Stimulated activated memory B cell treated with anti-CD40 and anti-IgM and Interleukin-4, amounts not matched to agents 10 μg/mL and 1 μg/mL and 100 μg/mL, for 72 hours (primary cell): ENCODE measurements around the gene ANKRD65.
A peak's percentile ranks its signal among the peaks of the same experiment; 100 is the strongest.
"Not testable (repeated sequence)": the region's sequence is repeated elsewhere in the genome, so short reads cannot be mapped to it uniquely, and the experiment has no call there.

ENCODE experiments used
- ATAC-seq: fragments of 150-1000 bp; cut with Tn5 transposase; 2 replicates; pipeline ENCODE4 v1.10.0; 2021
- H3K27ac Mint-ChIP-seq: one replicate; pipeline ENCODE4 v1.8.0; 2022; ENCODE audit warnings: mild to moderate bottlenecking, mixed read lengths
- H3K27me3 Mint-ChIP-seq: one replicate; pipeline ENCODE4 v1.8.0; 2022; ENCODE audit warnings: mixed read lengths
- H3K36me3 Mint-ChIP-seq: one replicate; pipeline ENCODE4 v1.8.0; 2022; ENCODE audit warnings: mixed read lengths
- H3K4me1 Mint-ChIP-seq: one replicate; pipeline ENCODE4 v1.8.0; 2022; ENCODE audit warnings: mixed read lengths
- H3K4me3 Mint-ChIP-seq: one replicate; pipeline ENCODE4 v1.8.0; 2022; ENCODE audit warnings: mild to moderate bottlenecking, moderate library complexity, mixed read lengths
- H3K9me3 Mint-ChIP-seq: one replicate; pipeline ENCODE4 v1.8.0; 2022; ENCODE audit warnings: mixed read lengths

ANKRD65 gene

GRCh38 chr1:1385339-1385738, 35.7 kb downstream of the ANKRD65 start:
- not testable (repeated sequence) for H3K4me3 Mint-ChIP-seq

GRCh38 chr1:1381294-1381693, 39.8 kb downstream of the ANKRD65 start:
- Mint-ChIP-seq H3K4me1 (peaks cover 18% of the 10 kb centered on the region), H3K27me3 (no peaks in the 10 kb centered on the region), H3K9me3 (no peaks in the 10 kb centered on the region), H3K4me3 (no peak overlapping the region), H3K27ac (no peak overlapping the region), H3K36me3 (peaks cover 19% of the 10 kb centered on the region)
- ATAC-seq = no peak

More at GRCh38 chr1:1385339-1385738, 35.7 kb downstream of the ANKRD65 start:
- peaks cover 56% of the 10 kb centered on the region for H3K36me3 Mint-ChIP-seq
- peaks cover 13% of the 10 kb centered on the region for H3K4me1 Mint-ChIP-seq
- not testable (repeated sequence) for H3K27me3 Mint-ChIP-seq, H3K9me3 Mint-ChIP-seq, ATAC-seq, H3K27ac Mint-ChIP-seq

- Mint-ChIP-seq H3K27ac (no peak overlapping the region), H3K27me3 (no peaks in the 10 kb centered on the region), H3K9me3 (no peaks in the 10 kb centered on the region), H3K4me1 (peaks cover 20% of the 10 kb centered on the region), H3K36me3 (peaks cover 15% of the 10 kb centered on the region), H3K4me3 (no peak overlapping the region)
- no peak for ATAC-seq
Observed at GRCh38 chr1:1380860-1381259, 40.2 kb downstream of the ANKRD65 start.

GRCh38 chr1:1377540-1378205, 43.4 kb downstream of the ANKRD65 start:
- no peak for ATAC-seq
- Mint-ChIP-seq H3K4me3 (no peak overlapping the region), H3K27ac (no peak overlapping the region), H3K27me3 (no peaks in the 10 kb centered on the region), H3K9me3 (no peaks in the 10 kb centered on the region), H3K36me3 (peaks cover 17% of the 10 kb centered on the region), H3K4me1 (peaks cover 33% of the 10 kb centered on the region)

- Mint-ChIP-seq H3K4me1 (peaks cover 31% of the 10 kb centered on the region), H3K4me3 (no peak overlapping the region), H3K27ac (peak overlapping the region; percentile 81), H3K27me3 (no peaks in the 10 kb centered on the region), H3K36me3 (peaks cover 8% of the 10 kb centered on the region), H3K9me3 (no peaks in the 10 kb centered on the region)
- ATAC-seq = no peak
Observed at GRCh38 chr1:1376551-1377226, 44.4 kb downstream of the ANKRD65 start.

- peaks cover 30% of the 10 kb centered on the region for H3K4me1 Mint-ChIP-seq
- H3K9me3 Mint-ChIP-seq = no peaks in the 10 kb centered on the region
- peak within 1 kb of the TSS; percentile 81 for H3K27ac Mint-ChIP-seq
- H3K27me3 Mint-ChIP-seq = no peaks in the 10 kb centered on the region
- H3K4me3 Mint-ChIP-seq = peak within 1 kb of the TSS; percentile 83
- ATAC-seq = peak; percentile 97
- H3K36me3 Mint-ChIP-seq = peaks cover 6% of the 10 kb centered on the region
Observed at GRCh38 chr1:1374929-1375662, 46.0 kb downstream of the ANKRD65 start, which contains the start of gene AURKAIP1. Gene AURKAIP1, minus strand, starts transcription at chr1:1375207. Its CDS starts 451 bp downstream, at chr1:1374756.

- Mint-ChIP-seq H3K27me3 (no peaks in the 10 kb centered on the region), H3K9me3 (no peaks in the 10 kb centered on the region), H3K4me1 (peaks cover 30% of the 10 kb centered on the region), H3K27ac (peak overlapping the region; percentile 81), H3K36me3 (peaks cover 6% of the 10 kb centered on the region), H3K4me3 (peak overlapping the region; percentile 83)
- ATAC-seq = peak; percentile 1
Observed at GRCh38 chr1:1374589-1374928, 46.5 kb downstream of the ANKRD65 start.

GRCh38 chr1:1373815-1374588, 47.1 kb downstream of the ANKRD65 start:
- H3K4me3 Mint-ChIP-seq = peak overlapping the region; percentile 83
- no peaks in the 10 kb centered on the region for H3K9me3 Mint-ChIP-seq
- peak overlapping the region; percentile 81 for H3K27ac Mint-ChIP-seq
- peaks cover 6% of the 10 kb centered on the region for H3K36me3 Mint-ChIP-seq
- no peaks in the 10 kb centered on the region for H3K27me3 Mint-ChIP-seq
- ATAC-seq = no peak
- peaks cover 30% of the 10 kb centered on the region for H3K4me1 Mint-ChIP-seq

- no peak for ATAC-seq
- Mint-ChIP-seq H3K27ac (no peak overlapping the region), H3K36me3 (peaks cover 6% of the 10 kb centered on the region), H3K4me1 (peaks cover 30% of the 10 kb centered on the region), H3K4me3 (peak overlapping the region; percentile 83), H3K27me3 (no peaks in the 10 kb centered on the region), H3K9me3 (no peaks in the 10 kb centered on the region)
Observed at GRCh38 chr1:1373051-1373814, 47.8 kb downstream of the ANKRD65 start.

GRCh38 chr1:1371746-1372711, 49.0 kb downstream of the ANKRD65 start:
- H3K27ac Mint-ChIP-seq = no peak overlapping the region

GRCh38 chr1:1371364-1371745, 49.7 kb downstream of the ANKRD65 start:
- peaks cover 25% of the 10 kb centered on the region for H3K4me1 Mint-ChIP-seq
- no peak overlapping the region for H3K27ac Mint-ChIP-seq
- no peaks in the 10 kb centered on the region for H3K27me3 Mint-ChIP-seq
- no peak for ATAC-seq
- H3K9me3 Mint-ChIP-seq = no peaks in the 10 kb centered on the region
- peaks cover 6% of the 10 kb centered on the region for H3K36me3 Mint-ChIP-seq
- no peak overlapping the region for H3K4me3 Mint-ChIP-seq

More at GRCh38 chr1:1371746-1372711, 49.0 kb downstream of the ANKRD65 start:
- Mint-ChIP-seq H3K4me3 (peak overlapping the region; percentile 41), H3K4me1 (peaks cover 30% of the 10 kb centered on the region), H3K9me3 (no peaks in the 10 kb centered on the region), H3K27me3 (no peaks in the 10 kb centered on the region), H3K36me3 (peaks cover 6% of the 10 kb centered on the region)
- peak; percentile 47 for ATAC-seq

- no peaks in the 10 kb centered on the region for H3K27me3 Mint-ChIP-seq
- H3K9me3 Mint-ChIP-seq = no peaks in the 10 kb centered on the region
- no peak overlapping the region for H3K4me3 Mint-ChIP-seq
Observed at GRCh38 chr1:1370771-1371300, 50.2 kb downstream of the ANKRD65 start.

GRCh38 chr1:1370094-1370493, 51.0 kb downstream of the ANKRD65 start:
- H3K27me3 Mint-ChIP-seq, ATAC-seq, H3K36me3 Mint-ChIP-seq, H3K9me3 Mint-ChIP-seq, H3K4me3 Mint-ChIP-seq, H3K27ac Mint-ChIP-seq: not testable (repeated sequence)
- H3K4me1 Mint-ChIP-seq = peaks cover 22% of the 10 kb centered on the region

More at GRCh38 chr1:1370771-1371300, 50.2 kb downstream of the ANKRD65 start:
- H3K27ac Mint-ChIP-seq = no peak overlapping the region
- no peak for ATAC-seq
- H3K4me1 Mint-ChIP-seq = peaks cover 22% of the 10 kb centered on the region
- H3K36me3 Mint-ChIP-seq = peaks cover 6% of the 10 kb centered on the region
